IPS-20b (cell line): ENCODE results near the gene CDYL.

Experiments used
- H3K27ac ChIP-seq: one replicate; pipeline ENCODE4 v1.5.1; 2013; ENCODE audit warnings: low read length
- H3K27me3 ChIP-seq: 2 replicates; pipeline ENCODE4 v1.6.1; 2013; ENCODE audit warnings: mild to moderate bottlenecking, low read length, inconsistent platforms; ENCODE audit not compliant: insufficient read depth
- H3K36me3 ChIP-seq: 2 replicates; pipeline ENCODE4 v1.6.1; 2013; ENCODE audit warnings: low read depth, mild to moderate bottlenecking, inconsistent platforms, low read length, moderate library complexity; ENCODE audit not compliant: insufficient read depth
- H3K4me1 ChIP-seq: 2 replicates; pipeline ENCODE4 v1.6.1; 2013; ENCODE audit warnings: mild to moderate bottlenecking, control low read depth, inconsistent platforms, low read length, moderate library complexity; ENCODE audit not compliant: insufficient read depth
- H3K4me3 ChIP-seq: 2 replicates; pipeline ENCODE4 v1.5.1; 2013; ENCODE audit warnings: mild to moderate bottlenecking, low read length, inconsistent platforms
- H3K9ac ChIP-seq: 2 replicates; pipeline ENCODE4 v1.6.1; 2013; ENCODE audit warnings: low read depth, mild to moderate bottlenecking, inconsistent platforms, low read length, moderate library complexity
- H3K9me3 ChIP-seq: 2 replicates; pipeline ENCODE4 v1.6.1; 2013; ENCODE audit warnings: mild to moderate bottlenecking, low read depth, low read length, inconsistent platforms; ENCODE audit not compliant: insufficient read depth

Gene CDYL

DNA sequence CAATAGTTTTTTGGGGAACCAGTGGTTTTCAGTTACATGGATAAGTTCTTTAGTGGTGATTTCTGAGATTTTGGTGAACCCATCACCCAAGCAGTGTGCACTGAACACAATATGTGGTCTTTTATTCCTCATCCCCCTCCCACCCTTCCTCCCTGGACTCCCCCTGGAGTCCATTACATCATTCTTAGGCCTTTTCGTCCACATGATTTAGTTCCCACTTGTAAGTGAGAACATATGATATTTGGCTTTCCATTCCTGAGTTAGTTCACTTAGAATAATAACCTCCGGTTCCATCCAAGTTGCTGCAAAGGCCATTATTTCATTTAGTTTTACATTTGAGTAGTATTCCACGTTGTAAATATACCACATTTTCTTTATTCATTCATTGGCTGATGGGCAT, 199.3 kb downstream of the CDYL start:
- H3K9ac ChIP-seq = no peak overlapping the region
- H3K27me3 ChIP-seq = no peaks in the 10 kb centered on the region
- no peaks in the 10 kb centered on the region for H3K36me3 ChIP-seq
- H3K9me3 ChIP-seq = peaks cover 5% of the 10 kb centered on the region; the same call in 1 of the 2 replicates
- no peak overlapping the region for H3K4me3 ChIP-seq
- H3K27ac ChIP-seq = no peak overlapping the region
- H3K4me1 ChIP-seq = peaks cover 11% of the 10 kb centered on the region; the same call in 1 of the 2 replicates

DNA sequence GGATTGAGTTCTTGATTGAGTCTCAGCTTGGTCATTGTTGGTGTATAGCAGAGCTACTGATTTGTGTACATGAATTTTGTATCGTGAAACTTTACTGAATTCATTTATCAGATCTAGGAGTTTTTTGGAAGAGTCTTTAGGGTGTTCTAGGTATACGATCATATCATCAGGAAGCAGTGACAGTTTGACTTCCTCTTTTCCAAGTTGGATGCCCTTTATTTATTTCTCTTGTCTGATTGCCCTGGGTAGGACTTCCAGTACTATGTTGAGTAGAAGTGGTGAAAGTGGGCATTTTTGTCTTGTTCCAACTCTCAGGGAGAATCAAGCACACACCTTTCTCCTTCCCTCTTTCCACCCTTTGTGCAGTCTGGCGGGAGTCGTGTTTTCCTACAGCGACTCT, 201.3 kb downstream of the CDYL start:
- H3K27ac ChIP-seq = no peak overlapping the region
- H3K4me1 ChIP-seq = peaks cover 11% of the 10 kb centered on the region; the same call in 1 of the 2 replicates
- no peaks in the 10 kb centered on the region for H3K36me3 ChIP-seq
- H3K27me3 ChIP-seq = no peaks in the 10 kb centered on the region
- no peak overlapping the region for H3K4me3 ChIP-seq
- H3K9ac ChIP-seq = no peak overlapping the region
- peaks cover 5% of the 10 kb centered on the region; the same call in 1 of the 2 replicates for H3K9me3 ChIP-seq

DNA sequence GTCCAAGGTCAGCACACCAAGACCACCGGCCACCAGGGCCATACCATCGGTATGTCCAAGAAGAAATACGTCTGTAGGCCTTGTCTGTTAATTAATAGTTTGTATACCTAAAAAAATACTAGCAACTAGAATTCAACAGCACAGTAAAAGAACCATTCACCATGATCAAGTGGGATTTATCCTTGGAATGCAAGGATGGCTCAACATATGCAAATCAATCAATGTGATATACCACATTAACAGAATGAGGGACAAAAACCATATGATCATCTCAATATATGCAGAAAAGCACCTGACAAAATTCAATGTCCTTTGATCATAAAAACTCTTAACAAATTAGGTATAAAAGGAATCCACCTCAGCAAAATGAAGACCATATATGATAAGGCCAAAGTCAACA, 203.2 kb downstream of the CDYL start:
- Histone ChIP-seq H3K4me1 (peaks cover 3% of the 10 kb centered on the region; the same call in 1 of the 2 replicates), H3K4me3 (no peak overlapping the region), H3K9me3 (peaks cover 5% of the 10 kb centered on the region; the same call in 1 of the 2 replicates), H3K27ac (no peak overlapping the region), H3K36me3 (no peaks in the 10 kb centered on the region), H3K9ac (no peak overlapping the region), H3K27me3 (no peaks in the 10 kb centered on the region)

DNA sequence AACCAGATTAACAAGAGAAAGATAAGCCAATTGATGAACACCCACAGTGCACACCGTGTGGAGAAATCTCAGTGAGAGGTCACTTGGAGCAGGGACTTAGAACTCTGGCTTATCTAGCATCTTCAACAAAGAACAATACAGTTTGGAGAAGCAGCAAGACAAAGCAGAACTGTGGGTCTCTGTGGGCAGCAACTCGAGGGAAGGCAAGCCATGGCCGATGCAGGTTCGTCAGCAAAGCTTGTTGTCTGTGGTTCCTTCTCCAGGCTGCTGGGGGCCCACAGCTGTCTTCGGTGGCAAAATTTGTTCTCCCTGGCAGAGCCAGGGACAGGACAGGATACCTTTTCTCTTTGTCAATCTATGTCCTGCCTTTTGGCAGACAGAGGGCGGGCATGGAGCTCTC, 205.6 kb downstream of the CDYL start:
- peaks cover 5% of the 10 kb centered on the region; the same call in 1 of the 2 replicates for H3K9me3 ChIP-seq
- H3K27ac ChIP-seq = no peak overlapping the region
- no peak overlapping the region for H3K9ac ChIP-seq
- H3K4me3 ChIP-seq = no peak overlapping the region
- H3K36me3 ChIP-seq = no peaks in the 10 kb centered on the region
- no peaks in the 10 kb centered on the region for H3K27me3 ChIP-seq
- no peaks in the 10 kb centered on the region for H3K4me1 ChIP-seq

DNA sequence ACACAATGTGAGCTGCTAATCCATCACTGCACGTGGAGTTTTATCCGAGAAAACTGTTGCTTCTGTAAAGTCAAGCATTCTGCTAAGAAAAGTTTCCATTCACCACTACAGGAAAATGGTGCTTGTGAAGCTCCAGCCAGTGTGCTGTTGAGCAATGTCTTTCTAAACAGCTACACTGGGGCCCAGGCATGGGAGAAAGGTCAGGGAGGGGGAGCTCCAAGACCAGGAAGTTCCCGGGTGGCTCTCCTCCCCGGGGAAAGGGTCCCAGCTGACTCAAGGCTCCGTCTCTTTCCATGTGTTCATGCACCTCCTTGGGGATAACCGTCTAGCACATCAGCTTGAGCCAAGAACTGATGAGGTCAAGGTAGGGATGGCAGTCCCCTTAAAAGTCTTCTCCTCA, 207.1 kb downstream of the CDYL start:
- no peaks in the 10 kb centered on the region for H3K36me3 ChIP-seq
- no peaks in the 10 kb centered on the region for H3K27me3 ChIP-seq
- no peak overlapping the region for H3K9ac ChIP-seq
- peaks cover 5% of the 10 kb centered on the region; the same call in 1 of the 2 replicates for H3K9me3 ChIP-seq
- H3K4me3 ChIP-seq = no peak overlapping the region
- H3K4me1 ChIP-seq = no peaks in the 10 kb centered on the region
- no peak overlapping the region for H3K27ac ChIP-seq

DNA sequence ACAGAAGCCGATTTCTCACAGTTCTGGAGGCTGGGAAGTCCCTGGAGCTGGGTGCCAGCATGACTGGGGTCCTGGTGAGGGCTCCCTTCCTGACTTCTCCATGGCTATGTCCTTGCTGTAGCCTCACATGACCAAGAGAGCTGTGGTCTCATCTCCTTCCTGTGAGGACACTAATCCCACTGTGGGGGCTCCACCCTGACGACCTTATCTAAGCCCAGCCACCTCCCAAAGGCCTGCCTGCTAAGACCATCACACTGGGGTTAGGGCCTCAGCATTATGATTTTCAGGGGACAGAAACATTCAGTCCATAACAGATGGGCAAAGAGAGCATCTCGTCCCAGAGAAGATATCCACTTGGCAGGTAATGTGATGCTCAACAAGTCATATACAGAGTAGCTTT, 210.8 kb downstream of the CDYL start:
- Histone ChIP-seq H3K9ac (no peak overlapping the region), H3K27me3 (no peaks in the 10 kb centered on the region), H3K9me3 (no peaks in the 10 kb centered on the region), H3K36me3 (no peaks in the 10 kb centered on the region), H3K4me1 (no peaks in the 10 kb centered on the region), H3K4me3 (no peak overlapping the region), H3K27ac (no peak overlapping the region)

DNA sequence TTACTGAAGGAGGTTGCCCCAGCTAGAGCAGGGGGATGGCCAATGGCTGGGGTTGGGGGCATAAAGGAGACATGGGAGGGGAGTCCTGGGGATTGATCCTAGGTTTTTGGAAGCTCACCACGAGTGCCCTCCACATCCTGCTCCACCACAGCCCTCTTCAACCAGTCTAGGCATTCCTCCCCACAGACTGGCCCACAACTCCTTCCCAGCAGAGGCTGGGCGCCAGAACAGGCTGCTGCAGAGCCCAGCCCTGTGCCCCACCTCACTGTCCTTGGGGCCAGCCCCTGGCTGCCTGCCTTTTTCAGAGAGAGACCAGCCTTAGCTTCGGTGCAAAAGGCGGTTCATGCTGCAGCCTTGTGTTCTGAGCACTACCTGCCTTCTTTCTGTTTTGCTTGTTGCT, 211.2 kb downstream of the CDYL start:
- Histone ChIP-seq H3K9ac (no peak overlapping the region), H3K27me3 (no peaks in the 10 kb centered on the region), H3K4me3 (no peak overlapping the region), H3K9me3 (no peaks in the 10 kb centered on the region), H3K36me3 (no peaks in the 10 kb centered on the region), H3K27ac (no peak overlapping the region), H3K4me1 (no peaks in the 10 kb centered on the region)

DNA sequence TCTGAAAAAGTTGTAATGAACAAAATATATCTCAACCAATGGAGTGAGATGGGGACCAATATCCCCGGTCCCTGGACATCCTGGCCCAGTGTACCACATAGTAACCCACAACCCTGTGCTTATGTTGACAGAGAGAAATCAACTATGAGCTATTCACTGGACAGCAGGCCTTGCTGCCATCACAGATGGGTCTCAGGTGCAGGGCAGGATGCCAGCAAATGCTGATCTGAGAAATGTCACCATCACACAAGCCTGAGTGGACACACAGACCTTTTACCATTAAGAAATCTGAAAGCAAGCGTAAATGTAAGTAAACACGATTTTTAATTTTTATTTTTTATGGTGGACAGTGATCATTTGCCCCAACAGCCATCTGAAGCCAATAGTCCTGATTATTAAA, 218.5 kb downstream of the CDYL start:
- peaks cover 18% of the 10 kb centered on the region; the same call in 1 of the 2 replicates for H3K36me3 ChIP-seq
- H3K27ac ChIP-seq = no peak overlapping the region
- no peaks in the 10 kb centered on the region for H3K4me1 ChIP-seq
- H3K27me3 ChIP-seq = no peaks in the 10 kb centered on the region
- H3K9ac ChIP-seq = no peak overlapping the region
- H3K9me3 ChIP-seq = no peaks in the 10 kb centered on the region
- H3K4me3 ChIP-seq = no peak overlapping the region

DNA sequence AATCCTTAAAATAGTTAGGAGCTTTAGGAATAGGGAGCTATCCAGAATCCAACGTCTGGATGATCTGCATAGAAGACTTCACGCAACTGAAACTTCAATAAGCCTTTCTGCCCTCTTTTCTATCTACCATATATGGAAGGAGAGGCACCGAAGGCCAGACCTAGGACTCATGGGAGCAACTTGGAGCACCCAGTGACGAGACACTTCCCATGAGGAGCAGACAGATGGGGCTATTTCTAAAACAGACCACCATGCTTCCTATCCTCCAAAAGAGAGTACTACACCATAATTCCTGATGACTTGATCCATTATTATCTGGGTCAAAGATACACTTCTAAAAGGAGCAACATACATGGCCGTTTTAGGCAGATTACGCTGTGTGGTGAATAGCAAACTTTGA, 221.7 kb downstream of the CDYL start:
- no peak overlapping the region for H3K4me3 ChIP-seq

DNA sequence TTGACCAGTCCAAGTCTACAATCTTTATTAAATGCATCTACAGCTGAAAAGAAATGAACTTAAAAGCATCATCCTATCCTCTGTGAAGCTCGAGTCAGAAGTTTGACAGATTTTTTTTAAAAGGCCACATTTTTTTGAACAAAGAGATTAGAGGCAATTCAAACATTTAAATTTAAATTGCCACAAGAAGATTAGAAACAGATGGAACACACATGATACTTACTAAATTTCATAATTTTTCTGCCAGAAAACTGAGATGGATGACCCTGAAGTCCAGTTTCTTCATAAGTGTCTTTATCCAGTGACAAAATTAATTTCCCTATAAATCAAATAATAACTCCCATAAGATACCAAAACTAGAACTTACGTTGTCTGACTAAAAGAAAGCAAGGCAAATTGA, 223.4 kb downstream of the CDYL start:
- Histone ChIP-seq H3K4me3 (no peak overlapping the region), H3K27ac (no peak overlapping the region), H3K9me3 (no peaks in the 10 kb centered on the region), H3K4me1 (no peaks in the 10 kb centered on the region), H3K27me3 (no peaks in the 10 kb centered on the region), H3K36me3 (peaks cover 30% of the 10 kb centered on the region), H3K9ac (no peak overlapping the region)

More for the DNA sequence above, 221.7 kb downstream of the CDYL start:
- Histone ChIP-seq H3K9me3 (no peaks in the 10 kb centered on the region), H3K27me3 (no peaks in the 10 kb centered on the region), H3K9ac (no peak overlapping the region), H3K4me1 (no peaks in the 10 kb centered on the region), H3K36me3 (peaks cover 32% of the 10 kb centered on the region), H3K27ac (no peak overlapping the region)

DNA sequence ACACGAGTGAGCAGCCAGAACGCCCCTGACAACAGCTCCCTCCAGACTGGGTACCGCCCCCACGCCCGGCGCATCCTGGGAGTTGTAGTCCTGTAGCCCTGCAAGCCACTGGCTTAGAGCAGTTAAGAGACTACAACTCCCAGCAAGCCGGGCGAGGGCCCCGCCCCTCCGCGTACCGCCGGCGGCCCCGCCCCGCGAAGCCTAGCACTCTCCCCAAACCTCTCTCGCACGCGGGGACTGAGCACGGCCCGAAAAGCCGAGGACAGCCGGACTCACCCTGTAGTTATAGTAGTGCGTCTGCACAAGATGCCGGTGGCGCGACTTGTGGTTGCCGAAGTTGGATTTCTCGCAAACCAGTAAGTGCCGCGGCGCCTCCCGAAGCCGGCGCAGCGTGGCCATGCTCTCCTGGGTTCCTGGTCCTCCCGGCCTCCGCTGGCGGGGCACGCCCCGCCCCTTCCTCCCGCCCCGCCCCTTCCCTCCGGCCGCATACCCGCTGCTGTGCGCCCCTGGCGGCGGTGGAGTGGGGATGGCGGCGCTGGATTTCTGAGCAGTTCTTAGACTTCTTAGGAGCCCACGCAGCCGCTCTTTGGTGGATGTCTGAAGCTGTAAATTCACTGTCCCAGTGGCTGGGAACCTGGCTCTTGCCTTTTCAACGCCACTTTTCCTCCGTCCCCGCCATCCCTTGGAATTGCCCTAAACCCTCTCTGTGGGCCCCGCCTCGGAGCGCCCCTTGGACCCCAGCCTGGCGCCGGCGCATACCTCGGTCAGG, 227.6 kb downstream of the CDYL start, which contains the start of gene RPP40:
Gene RPP40 (minus strand): TSS at position 434 of the 769 bp plus-strand sequence. CDS start 35 bp downstream, at position 399.
- peak within 1 kb of the TSS; percentile 97 for H3K4me3 ChIP-seq
- no peaks in the 10 kb centered on the region for H3K9me3 ChIP-seq
- H3K9ac ChIP-seq = peak within 1 kb of the TSS; percentile 72; the same call in 1 of the 2 replicates
- no peak within 1 kb of the TSS for H3K27ac ChIP-seq
- no peaks in the 10 kb centered on the region for H3K4me1 ChIP-seq
- no peaks in the 10 kb centered on the region for H3K27me3 ChIP-seq
- peaks cover 18% of the 10 kb centered on the region for H3K36me3 ChIP-seq

DNA sequence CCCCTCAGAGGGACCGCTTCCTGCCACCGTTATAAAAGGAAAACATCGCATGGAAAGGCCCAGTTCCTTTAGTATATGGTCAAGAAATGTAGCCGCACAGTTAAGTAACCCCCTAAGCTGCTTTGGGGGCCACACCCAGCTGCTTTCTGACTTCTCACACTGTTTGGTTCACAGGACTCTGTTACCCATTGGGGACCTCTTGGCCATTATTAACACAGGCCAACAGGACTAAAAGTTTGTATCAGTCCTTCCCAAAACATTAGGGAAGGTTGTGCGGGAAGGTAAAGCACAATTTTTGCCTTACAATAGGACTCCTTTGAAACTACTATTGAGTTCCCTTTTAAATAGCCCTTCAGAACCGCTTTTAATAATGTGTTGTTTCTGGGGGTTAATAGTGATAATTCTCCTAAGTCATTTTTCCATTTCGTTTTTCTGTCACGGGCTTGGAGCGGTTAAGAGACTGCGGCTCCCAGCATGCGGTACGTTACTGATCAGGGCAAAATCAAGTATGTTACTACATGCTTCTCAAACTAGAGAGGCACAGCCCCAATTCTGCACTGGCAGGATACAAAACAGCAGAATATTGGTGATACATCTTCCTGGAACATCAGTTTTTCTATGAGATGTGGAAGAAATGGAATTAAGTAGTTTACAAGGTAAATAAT, 228.3 kb downstream of the CDYL start:
- Histone ChIP-seq H3K9ac (peak overlapping the region; percentile 72; the same call in 1 of the 2 replicates), H3K4me1 (no peaks in the 10 kb centered on the region), H3K27ac (no peak overlapping the region), H3K36me3 (peaks cover 16% of the 10 kb centered on the region), H3K9me3 (no peaks in the 10 kb centered on the region), H3K4me3 (peak overlapping the region; percentile 97), H3K27me3 (no peaks in the 10 kb centered on the region)
